ENCODE results near the gene AADACL4.

AADACL4 gene

DNA sequence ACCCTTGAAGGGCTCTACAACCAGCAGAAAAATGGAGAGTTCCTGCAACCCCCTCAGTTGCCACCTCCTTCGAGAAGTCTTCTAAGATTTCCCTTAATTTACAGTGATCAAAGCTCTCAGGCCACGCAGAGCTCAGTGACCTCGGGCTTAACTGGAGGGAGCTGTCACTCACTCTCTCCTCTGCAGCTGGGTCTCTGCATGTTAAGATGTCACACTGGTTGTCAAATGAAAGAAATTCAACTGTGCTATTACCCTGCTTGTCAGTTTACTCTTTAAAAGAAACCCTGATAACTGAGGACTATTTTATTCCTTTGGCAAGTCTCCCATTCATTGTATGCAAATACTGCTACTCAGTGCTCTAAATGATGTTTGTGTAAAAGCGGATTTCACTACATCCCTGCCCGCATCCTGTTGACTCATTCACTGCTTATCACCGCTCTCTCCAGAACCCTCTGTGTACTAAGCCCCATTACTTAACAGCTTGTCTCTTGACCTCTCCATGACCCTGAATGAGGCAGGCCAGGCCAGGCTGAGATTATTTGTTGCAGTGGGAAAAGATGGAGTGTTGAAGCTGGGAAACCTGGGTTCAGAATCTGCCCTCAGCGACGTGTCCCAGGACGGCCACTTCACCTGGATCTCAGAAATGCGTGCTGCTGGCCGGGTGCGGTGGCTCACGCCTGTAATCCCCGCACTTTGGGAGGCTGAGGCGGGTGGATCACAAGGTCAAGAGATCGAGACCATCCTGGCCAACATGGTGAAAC lies 39.6 kb upstream of the AADACL4 start:
- H3K36me3 Mint-ChIP-seq (ENCODE audit: low read depth): peaks cover 34% of the 10 kb centered on the region
- H3K9me3 Mint-ChIP-seq: peaks cover 3% of the 10 kb centered on the region
- H3K27ac Mint-ChIP-seq: peak overlapping the region; percentile 59
- H3K4me3 Mint-ChIP-seq: peak overlapping the region; percentile 46
- peaks cover 34% of the 10 kb centered on the region for H3K4me1 Mint-ChIP-seq (ENCODE audit: low read depth)
- no peaks in the 10 kb centered on the region for H3K27me3 Mint-ChIP-seq (ENCODE audit: low read depth)

- peaks cover 34% of the 10 kb centered on the region for H3K4me1 Mint-ChIP-seq (ENCODE audit: low read depth)
- H3K9me3 Mint-ChIP-seq: peaks cover 3% of the 10 kb centered on the region
- no peak overlapping the region for H3K4me3 Mint-ChIP-seq
- peaks cover 35% of the 10 kb centered on the region for H3K36me3 Mint-ChIP-seq (ENCODE audit: low read depth)
- H3K27ac Mint-ChIP-seq: no peak overlapping the region
- H3K27me3 Mint-ChIP-seq (ENCODE audit: low read depth): no peaks in the 10 kb centered on the region
These were observed 38.9 kb upstream of the AADACL4 start for GRCh38 chr1:12604986-12605385.

DNA sequence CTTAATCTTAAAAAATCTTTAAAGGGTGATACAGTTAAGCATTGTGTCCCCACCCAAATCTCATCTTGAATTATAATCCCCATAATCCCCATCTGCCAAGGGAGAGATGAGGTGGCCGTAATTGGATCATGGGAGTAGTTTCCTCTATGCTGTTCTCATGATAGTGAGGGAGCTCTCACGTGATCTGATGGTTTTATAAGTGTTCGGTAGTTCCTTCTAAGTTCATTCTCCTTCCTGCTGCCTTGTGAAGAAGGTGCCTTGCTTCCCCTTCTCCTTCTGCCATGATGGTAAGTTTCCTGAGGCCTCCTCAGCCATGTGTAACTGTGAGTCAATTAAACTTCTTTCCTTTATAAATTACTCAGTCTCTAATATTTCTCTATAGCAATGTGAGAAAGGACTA lies 36.6 kb upstream of the AADACL4 start:
- H3K27me3 Mint-ChIP-seq (ENCODE audit: low read depth): no peaks in the 10 kb centered on the region
- peaks cover 3% of the 10 kb centered on the region for H3K9me3 Mint-ChIP-seq
- H3K4me3 Mint-ChIP-seq: no peak overlapping the region
- peaks cover 50% of the 10 kb centered on the region for H3K36me3 Mint-ChIP-seq (ENCODE audit: low read depth)
- H3K4me1 Mint-ChIP-seq (ENCODE audit: low read depth): peaks cover 37% of the 10 kb centered on the region
- H3K27ac Mint-ChIP-seq: no peak overlapping the region

- Mint-ChIP-seq H3K27me3 (ENCODE audit: low read depth) (no peaks in the 10 kb centered on the region), H3K4me3 (no peak overlapping the region), H3K27ac (no peak overlapping the region), H3K4me1 (ENCODE audit: low read depth) (peaks cover 45% of the 10 kb centered on the region), H3K36me3 (ENCODE audit: low read depth) (peaks cover 56% of the 10 kb centered on the region), H3K9me3 (peaks cover 3% of the 10 kb centered on the region)
These were observed 35.5 kb upstream of the AADACL4 start for GRCh38 chr1:12608311-12608957.

DNA sequence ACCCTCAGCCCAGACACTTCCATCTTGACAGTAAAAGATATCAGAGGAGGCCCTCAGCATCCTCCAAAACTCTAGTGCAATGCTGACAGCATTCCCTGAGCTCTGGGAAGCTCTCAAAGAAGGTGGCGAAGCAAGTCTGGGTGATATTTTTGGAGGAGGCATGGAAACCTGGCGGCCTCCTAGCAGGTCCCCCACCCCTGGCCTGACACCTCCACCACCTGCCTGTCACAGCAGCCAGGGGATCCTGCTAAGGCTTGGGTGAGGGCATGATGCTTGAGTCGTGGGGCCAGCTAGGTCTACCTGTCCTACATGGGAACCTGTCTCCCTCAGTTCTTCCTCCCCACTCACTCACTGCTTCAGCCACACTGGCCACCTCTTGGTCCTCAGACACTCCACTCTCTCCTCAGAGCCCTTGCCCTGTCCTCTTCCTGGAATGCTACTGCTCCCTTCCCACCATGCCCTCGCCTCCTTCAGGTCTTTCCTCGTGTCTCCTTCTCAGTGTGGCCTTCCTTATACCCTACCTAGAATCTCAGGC lies 34.3 kb upstream of the AADACL4 start:
- Mint-ChIP-seq H3K27ac (no peak overlapping the region), H3K27me3 (ENCODE audit: low read depth) (no peaks in the 10 kb centered on the region), H3K4me3 (no peak overlapping the region), H3K4me1 (ENCODE audit: low read depth) (peaks cover 43% of the 10 kb centered on the region), H3K36me3 (ENCODE audit: low read depth) (peaks cover 51% of the 10 kb centered on the region), H3K9me3 (peaks cover 3% of the 10 kb centered on the region)

GRCh38 chr1:12610305-12610935 lies 33.5 kb upstream of the AADACL4 start:
- no peak overlapping the region for H3K27ac Mint-ChIP-seq
- peaks cover 46% of the 10 kb centered on the region for H3K4me1 Mint-ChIP-seq (ENCODE audit: low read depth)
- H3K27me3 Mint-ChIP-seq (ENCODE audit: low read depth): no peaks in the 10 kb centered on the region
- H3K9me3 Mint-ChIP-seq: peaks cover 3% of the 10 kb centered on the region
- H3K4me3 Mint-ChIP-seq: no peak overlapping the region
- peaks cover 56% of the 10 kb centered on the region for H3K36me3 Mint-ChIP-seq (ENCODE audit: low read depth)

DNA sequence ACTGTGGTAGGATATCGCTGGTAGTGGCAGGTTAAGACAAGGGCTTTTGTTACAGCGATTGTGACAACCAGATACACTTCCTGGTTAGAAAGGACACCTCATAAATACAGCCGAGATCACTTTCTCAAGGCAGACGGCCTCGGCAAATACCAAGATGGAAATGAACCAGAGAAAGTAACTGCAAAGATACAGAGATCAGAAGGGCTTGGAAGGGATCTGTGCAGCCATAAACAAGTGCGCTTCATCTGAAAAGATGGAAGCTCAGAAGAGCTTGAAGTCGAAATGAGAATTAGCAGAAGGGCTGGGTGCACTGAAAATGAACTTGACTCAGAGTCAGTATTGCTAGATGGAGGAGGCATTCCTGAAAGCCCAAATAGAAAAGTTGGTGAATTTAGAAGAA lies 32.9 kb upstream of the AADACL4 start:
- no peak overlapping the region for H3K27ac Mint-ChIP-seq
- H3K4me1 Mint-ChIP-seq (ENCODE audit: low read depth): peaks cover 51% of the 10 kb centered on the region
- peaks cover 3% of the 10 kb centered on the region for H3K9me3 Mint-ChIP-seq
- peaks cover 59% of the 10 kb centered on the region for H3K36me3 Mint-ChIP-seq (ENCODE audit: low read depth)
- no peaks in the 10 kb centered on the region for H3K27me3 Mint-ChIP-seq (ENCODE audit: low read depth)
- H3K4me3 Mint-ChIP-seq: no peak overlapping the region

DNA sequence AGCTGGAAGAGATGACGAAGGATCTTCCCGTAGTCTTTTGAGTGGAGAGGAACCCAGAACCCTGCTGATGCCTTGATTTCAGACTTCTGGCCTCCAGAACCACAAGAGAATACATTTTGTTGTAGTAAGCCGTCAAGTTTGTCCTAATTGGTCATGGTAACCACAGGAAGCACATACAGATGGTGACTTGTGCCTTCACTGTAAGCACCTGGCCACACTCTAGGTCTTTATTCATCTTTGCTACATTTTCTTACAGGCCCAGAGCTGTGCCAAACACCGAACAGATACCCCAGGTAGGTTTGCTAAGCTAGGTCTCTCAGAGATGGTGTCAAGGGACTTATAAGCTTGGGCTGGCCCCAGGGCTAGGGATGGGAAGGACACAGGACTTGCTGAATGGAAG lies 30.7 kb upstream of the AADACL4 start:
- Mint-ChIP-seq H3K9me3 (no peaks in the 10 kb centered on the region), H3K27me3 (ENCODE audit: low read depth) (peaks cover 5% of the 10 kb centered on the region), H3K4me1 (ENCODE audit: low read depth) (peaks cover 55% of the 10 kb centered on the region), H3K27ac (no peak overlapping the region), H3K4me3 (peak overlapping the region; percentile 23), H3K36me3 (ENCODE audit: low read depth) (peaks cover 52% of the 10 kb centered on the region)

- Mint-ChIP-seq H3K36me3 (ENCODE audit: low read depth) (peaks cover 44% of the 10 kb centered on the region), H3K9me3 (no peaks in the 10 kb centered on the region), H3K27me3 (ENCODE audit: low read depth) (peaks cover 5% of the 10 kb centered on the region), H3K4me1 (ENCODE audit: low read depth) (peaks cover 62% of the 10 kb centered on the region), H3K4me3 (peak overlapping the region; percentile 99), H3K27ac (no peak overlapping the region)
These were observed 29.3 kb upstream of the AADACL4 start for GRCh38 chr1:12614402-12615158.

GRCh38 chr1:12615159-12615864 lies 28.6 kb upstream of the AADACL4 start:
- H3K27me3 Mint-ChIP-seq (ENCODE audit: low read depth): peaks cover 5% of the 10 kb centered on the region
- H3K27ac Mint-ChIP-seq: peak overlapping the region; percentile 88
- H3K4me1 Mint-ChIP-seq (ENCODE audit: low read depth): peaks cover 67% of the 10 kb centered on the region

DNA sequence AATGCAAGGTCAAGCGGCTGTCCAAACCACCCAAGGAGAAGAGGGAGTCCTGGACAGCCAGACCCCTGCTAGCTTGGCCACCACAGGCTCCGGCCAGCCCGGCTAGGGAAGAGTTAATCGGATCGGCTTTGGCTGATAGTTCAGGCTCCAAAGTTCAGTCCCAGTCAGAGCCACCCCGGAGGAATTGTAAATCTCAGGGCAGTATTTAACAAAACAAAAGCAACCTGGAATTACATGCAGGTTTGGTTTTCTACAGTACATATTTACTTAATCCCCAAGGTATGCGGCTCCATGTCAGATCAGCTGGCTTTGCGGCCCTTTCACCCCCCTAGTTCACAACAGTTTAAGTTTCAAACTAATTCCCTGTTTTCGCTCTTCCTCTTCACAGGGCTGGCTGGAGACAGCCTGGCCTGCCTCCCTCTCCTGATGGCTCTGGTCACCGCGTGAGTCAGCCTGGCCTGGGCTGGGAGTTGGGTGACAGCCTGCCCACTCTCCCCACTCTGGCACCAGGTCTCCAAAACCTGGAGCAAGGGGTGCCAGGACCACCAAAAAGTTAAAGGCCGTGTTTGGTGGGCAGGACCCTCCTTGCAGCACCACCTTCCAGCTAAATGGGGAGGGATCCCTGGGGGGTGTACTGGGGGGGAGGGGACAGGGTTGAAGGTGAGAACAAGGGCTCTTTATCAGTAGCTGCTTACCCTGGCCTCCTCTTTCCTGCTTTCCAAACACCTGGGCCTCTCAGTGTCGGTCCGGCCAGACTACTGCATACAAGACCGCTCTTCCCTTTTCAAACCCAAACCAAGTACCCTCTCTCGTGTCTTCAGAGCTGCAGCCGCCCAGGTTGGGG lies 27.8 kb upstream of the AADACL4 start:
- Mint-ChIP-seq H3K27ac (peak overlapping the region; percentile 88), H3K9me3 (no peaks in the 10 kb centered on the region), H3K36me3 (ENCODE audit: low read depth) (peaks cover 33% of the 10 kb centered on the region), H3K27me3 (ENCODE audit: low read depth) (peaks cover 5% of the 10 kb centered on the region), H3K4me3 (peak overlapping the region; percentile 99), H3K4me1 (ENCODE audit: low read depth) (peaks cover 64% of the 10 kb centered on the region)

More at GRCh38 chr1:12615159-12615864, 28.6 kb upstream of the AADACL4 start:
- Mint-ChIP-seq H3K9me3 (no peaks in the 10 kb centered on the region), H3K36me3 (ENCODE audit: low read depth) (peaks cover 41% of the 10 kb centered on the region), H3K4me3 (peak overlapping the region; percentile 99)

GRCh38 chr1:12616709-12617373 lies 27.0 kb upstream of the AADACL4 start:
- Mint-ChIP-seq H3K9me3 (no peaks in the 10 kb centered on the region), H3K27ac (peak overlapping the region; percentile 96), H3K36me3 (ENCODE audit: low read depth) (peaks cover 28% of the 10 kb centered on the region), H3K4me1 (ENCODE audit: low read depth) (peaks cover 62% of the 10 kb centered on the region), H3K27me3 (ENCODE audit: low read depth) (peaks cover 5% of the 10 kb centered on the region), H3K4me3 (peak overlapping the region; percentile 99)

DNA sequence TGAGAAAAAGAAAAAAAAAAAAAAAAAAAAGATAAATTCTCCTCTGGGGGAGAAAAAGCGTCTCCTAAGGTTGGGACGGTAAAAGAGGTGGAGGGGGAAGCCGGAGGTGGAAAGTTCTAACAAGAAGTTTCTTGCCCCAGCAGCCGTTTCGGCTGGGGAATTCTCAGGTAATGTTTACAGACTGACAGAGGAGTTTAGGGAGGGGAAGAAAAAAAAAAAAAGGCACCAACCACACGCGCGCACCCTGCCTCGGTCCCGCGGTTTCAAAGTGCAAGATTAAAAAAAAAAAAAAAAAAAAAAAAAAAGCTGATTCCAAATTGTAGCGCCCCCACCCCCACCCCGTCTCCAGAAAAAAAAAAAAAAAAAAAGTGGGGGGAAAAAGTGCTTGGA lies 26.4 kb upstream of the AADACL4 start:
- Mint-ChIP-seq H3K4me3 (peak overlapping the region; percentile 99), H3K27ac (peak overlapping the region; percentile 96), H3K4me1 (ENCODE audit: low read depth) (peaks cover 60% of the 10 kb centered on the region), H3K27me3 (ENCODE audit: low read depth) (peaks cover 5% of the 10 kb centered on the region), H3K9me3 (no peaks in the 10 kb centered on the region), H3K36me3 (ENCODE audit: low read depth) (peaks cover 25% of the 10 kb centered on the region)
